ENCODE data around the gene ZNRF1.

Gene ZNRF1

GRCh38 chr16:75026892-75027391 is 28.1 kb downstream of the ZNRF1 start:
- DNase-seq (ENCODE audit: low read depth, low spot score) = no peak

- no peak for DNase-seq (ENCODE audit: low read depth, low spot score)
Measured at GRCh38 chr16:75027520-75028300, 28.9 kb downstream of the ZNRF1 start.

GRCh38 chr16:75028544-75029135 is 29.8 kb downstream of the ZNRF1 start:
- DNase-seq (ENCODE audit: low read depth, low spot score) = no peak

GRCh38 chr16:75029854-75030253 is 31.0 kb downstream of the ZNRF1 start:
- DNase-seq (ENCODE audit: low read depth, low spot score) = no peak

GRCh38 chr16:75032655-75033054 is 33.8 kb downstream of the ZNRF1 start:
- no peak for DNase-seq (ENCODE audit: low read depth, low spot score)

- DNase-seq (ENCODE audit: low read depth, low spot score) = no peak
Measured at GRCh38 chr16:75035410-75035968, 36.7 kb downstream of the ZNRF1 start.

GRCh38 chr16:75038036-75038858 is 39.4 kb downstream of the ZNRF1 start:
- DNase-seq (ENCODE audit: low read depth, low spot score) = no peak

GRCh38 chr16:75039941-75040340 is 41.1 kb downstream of the ZNRF1 start:
- DNase-seq (ENCODE audit: low read depth, low spot score) = no peak

- DNase-seq (ENCODE audit: low read depth, low spot score) = no peak
Measured at GRCh38 chr16:75042426-75043174, 43.8 kb downstream of the ZNRF1 start.

- no peak for DNase-seq (ENCODE audit: low read depth, low spot score)
Measured at GRCh38 chr16:75043175-75043895, 44.5 kb downstream of the ZNRF1 start.

- DNase-seq (ENCODE audit: low read depth, low spot score) = no peak
Measured at GRCh38 chr16:75044800-75045361, 46.1 kb downstream of the ZNRF1 start.

- DNase-seq (ENCODE audit: low read depth, low spot score) = no peak
Measured at GRCh38 chr16:75045424-75045823, 46.6 kb downstream of the ZNRF1 start.

- DNase-seq (ENCODE audit: low read depth, low spot score) = no peak
Measured at GRCh38 chr16:75048054-75048453, 49.2 kb downstream of the ZNRF1 start.

- DNase-seq (ENCODE audit: low read depth, low spot score) = no peak
Measured at GRCh38 chr16:75048530-75048929, 49.7 kb downstream of the ZNRF1 start.

GRCh38 chr16:75052481-75053202 is 53.8 kb downstream of the ZNRF1 start:
- DNase-seq (ENCODE audit: low read depth, low spot score) = no peak

GRCh38 chr16:75053791-75054555 is 55.1 kb downstream of the ZNRF1 start:
- no peak for DNase-seq (ENCODE audit: low read depth, low spot score)

- no peak for DNase-seq (ENCODE audit: low read depth, low spot score)
Measured at GRCh38 chr16:75054556-75054947, 55.7 kb downstream of the ZNRF1 start.

GRCh38 chr16:75058806-75059205 is 60.0 kb downstream of the ZNRF1 start:
- DNase-seq (ENCODE audit: low read depth, low spot score) = peak; percentile 41

- DNase-seq (ENCODE audit: low read depth, low spot score) = no peak
Measured at GRCh38 chr16:75059411-75059810, 60.6 kb downstream of the ZNRF1 start.

Measured in smooth muscle cell of the brain vasculature (primary cell).